ENCODE results near the gene COX4I1.

The COX4I1 gene

DNA sequence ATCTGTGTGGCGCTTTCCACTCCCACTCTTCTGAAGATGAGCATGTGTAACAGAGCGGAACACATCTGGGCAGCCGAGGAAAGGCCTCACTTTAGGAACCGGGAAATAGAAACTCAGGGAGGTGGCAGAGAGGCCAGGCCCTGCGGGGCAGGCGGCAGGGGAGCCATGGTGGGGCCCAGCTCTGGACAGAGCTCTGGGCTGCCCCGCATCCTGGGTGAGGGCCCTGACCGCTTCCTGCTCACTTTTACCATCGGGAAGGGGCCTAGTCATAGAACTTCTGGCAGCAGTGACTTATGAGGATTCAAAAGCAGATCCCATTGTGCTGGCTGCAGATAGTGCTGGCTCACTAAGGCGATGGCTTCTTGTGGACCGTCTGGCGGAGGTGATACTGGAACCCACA is 22.6 kb downstream of the COX4I1 start:
- no peak overlapping the region for H3K4me3 ChIP-seq (replicated peaks in 1 of 2; ENCODE audit: low read depth in 2 of 2, low read length in 2 of 2)
- TF ChIP-seq, protein P1, sequence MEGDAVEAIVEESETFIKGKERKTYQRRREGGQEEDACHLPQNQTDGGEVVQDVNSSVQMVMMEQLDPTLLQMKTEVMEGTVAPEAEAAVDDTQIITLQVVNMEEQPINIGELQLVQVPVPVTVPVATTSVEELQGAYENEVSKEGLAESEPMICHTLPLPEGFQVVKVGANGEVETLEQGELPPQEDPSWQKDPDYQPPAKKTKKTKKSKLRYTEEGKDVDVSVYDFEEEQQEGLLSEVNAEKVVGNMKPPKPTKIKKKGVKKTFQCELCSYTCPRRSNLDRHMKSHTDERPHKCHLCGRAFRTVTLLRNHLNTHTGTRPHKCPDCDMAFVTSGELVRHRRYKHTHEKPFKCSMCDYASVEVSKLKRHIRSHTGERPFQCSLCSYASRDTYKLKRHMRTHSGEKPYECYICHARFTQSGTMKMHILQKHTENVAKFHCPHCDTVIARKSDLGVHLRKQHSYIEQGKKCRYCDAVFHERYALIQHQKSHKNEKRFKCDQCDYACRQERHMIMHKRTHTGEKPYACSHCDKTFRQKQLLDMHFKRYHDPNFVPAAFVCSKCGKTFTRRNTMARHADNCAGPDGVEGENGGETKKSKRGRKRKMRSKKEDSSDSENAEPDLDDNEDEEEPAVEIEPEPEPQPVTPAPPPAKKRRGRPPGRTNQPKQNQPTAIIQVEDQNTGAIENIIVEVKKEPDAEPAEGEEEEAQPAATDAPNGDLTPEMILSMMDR (IDR thresholded peaks at IDR 0.05; ENCODE audit: low read depth, low read length): no peak
- DNase-seq (ENCODE audit: low read depth in 2 of 2): no peak

DNA sequence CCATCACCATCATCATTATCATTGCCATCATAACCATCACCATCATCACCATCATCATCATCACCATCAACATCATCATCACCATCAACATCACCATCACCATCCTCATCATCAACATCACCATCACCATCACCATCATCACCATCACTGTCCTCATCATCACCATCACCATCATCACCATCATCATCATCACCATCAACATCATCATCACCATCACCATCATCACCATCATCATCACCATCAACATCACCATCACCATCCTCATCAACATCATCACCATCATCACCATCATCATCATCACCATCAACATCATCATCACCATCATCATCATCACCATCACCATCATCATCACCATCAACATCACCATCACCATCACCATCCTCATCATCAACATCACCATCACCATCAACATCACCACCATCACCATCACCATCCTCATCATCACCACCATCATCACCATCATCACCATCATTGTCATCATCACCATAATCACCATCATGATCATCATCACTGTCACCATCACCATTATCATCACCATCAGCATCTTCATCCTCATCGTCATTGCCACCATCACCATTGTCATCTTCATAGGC is 23.9 kb downstream of the COX4I1 start:
- TF ChIP-seq, protein P1 (IDR thresholded peaks at IDR 0.05; ENCODE audit: low read depth, low read length): no peak
- no peak overlapping the region for H3K4me3 ChIP-seq (replicated peaks in 1 of 2; ENCODE audit: low read depth in 2 of 2, low read length in 2 of 2)
- DNase-seq (ENCODE audit: low read depth in 2 of 2): no peak

DNA sequence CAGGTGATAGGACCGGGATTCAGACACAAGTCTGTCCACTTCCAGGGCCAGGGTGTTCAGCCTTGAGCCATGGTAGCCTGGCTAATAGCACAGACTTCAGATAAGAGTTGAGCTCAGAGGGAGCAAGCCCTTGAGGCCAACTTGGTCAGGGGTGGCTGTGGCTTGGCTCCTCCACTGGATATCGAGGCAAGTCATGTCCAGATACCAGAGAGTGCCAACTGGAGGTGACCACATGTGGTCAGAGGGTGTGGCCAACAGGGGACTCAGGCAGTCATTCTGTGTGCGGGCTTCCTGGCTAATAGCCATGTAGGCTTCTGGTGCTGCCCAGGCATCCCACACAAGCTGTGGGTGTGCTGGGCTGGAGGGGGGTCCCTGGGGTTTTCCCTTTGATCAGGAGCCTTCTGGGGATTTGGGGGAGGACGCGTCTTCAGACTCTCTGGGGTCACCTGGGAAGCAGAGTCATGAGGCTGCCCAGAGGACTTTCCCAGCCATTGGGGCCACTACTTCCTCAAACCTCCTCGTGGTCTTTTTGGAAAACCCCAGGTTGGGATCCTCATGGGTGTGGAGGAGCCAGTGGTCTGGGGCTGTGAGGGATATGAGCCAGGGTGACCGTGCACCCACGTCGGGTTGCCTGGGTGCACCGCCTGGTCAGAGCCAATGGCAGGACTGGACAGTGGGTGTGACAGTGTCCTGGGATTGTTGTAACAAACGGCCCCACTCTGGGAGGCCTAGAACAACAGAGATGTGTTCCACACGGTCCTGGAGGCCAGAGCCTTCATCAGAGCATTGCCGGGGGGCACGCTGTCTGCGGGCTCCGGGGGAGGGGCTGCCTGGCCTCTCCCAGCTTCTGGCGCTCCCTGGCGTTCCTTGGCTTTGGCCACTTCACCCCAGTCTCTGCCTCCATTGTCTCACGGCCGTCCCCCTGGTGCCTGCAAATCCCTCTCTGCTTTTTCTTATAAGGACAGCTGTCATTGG is 25.0 kb downstream of the COX4I1 start:
- TF ChIP-seq, protein P1 (IDR thresholded peaks at IDR 0.05; ENCODE audit: low read depth, low read length): no peak
- H3K4me3 ChIP-seq (replicated peaks in 1 of 2; ENCODE audit: low read depth in 2 of 2, low read length in 2 of 2): no peak overlapping the region
- DNase-seq (ENCODE audit: low read depth in 2 of 2): no peak

DNA sequence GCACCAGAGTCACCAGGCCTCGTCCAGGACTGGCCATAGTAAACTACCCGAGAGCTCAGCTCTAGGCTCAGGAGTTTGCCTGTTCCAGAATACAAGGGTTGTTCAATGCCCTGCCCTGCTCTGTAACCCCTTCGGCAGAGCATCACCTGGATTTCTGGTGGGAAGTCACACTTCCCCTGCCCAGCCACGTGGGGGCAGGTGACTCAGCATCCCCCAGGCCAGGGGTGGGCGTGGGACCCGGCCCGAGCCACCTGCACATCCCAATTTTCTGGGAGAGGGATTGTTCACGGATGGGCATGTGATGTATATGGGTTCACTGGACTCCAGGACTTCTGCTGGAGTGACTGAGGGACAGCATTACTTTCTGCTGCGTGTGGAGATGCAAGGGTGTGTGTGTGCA is 25.8 kb downstream of the COX4I1 start:
- TF ChIP-seq, protein P1 (IDR thresholded peaks at IDR 0.05; ENCODE audit: low read depth, low read length): no peak
- no peak for DNase-seq (ENCODE audit: low read depth in 2 of 2)

DNA sequence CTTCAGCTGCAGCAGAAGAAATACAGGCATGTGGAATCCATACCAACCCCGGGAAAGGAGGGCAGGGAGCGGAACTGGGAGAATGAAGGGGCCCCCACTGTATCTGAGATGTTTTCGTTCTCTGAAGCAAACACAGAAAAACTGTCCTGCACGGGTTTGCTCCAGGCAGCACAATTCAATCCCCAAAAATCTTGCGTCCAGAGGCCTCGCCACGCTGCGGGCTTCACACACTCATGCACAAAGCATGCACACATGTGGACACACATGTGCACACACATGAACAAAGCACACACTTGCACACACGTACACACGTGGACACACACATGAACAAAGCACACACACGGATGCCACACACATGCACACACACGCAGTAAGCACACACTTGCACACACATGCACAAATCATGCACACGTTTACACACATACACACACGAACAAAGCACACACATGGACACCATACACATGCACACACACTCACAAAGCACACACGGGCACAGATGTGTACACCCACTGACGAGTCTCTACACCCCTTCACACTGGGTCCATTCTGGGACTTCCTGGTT is 27.3 kb downstream of the COX4I1 start:
- TF ChIP-seq, protein P1 (IDR thresholded peaks at IDR 0.05; ENCODE audit: low read depth, low read length): no peak
- no peak for DNase-seq (ENCODE audit: low read depth in 2 of 2)
- H3K4me3 ChIP-seq (replicated peaks in 1 of 2; ENCODE audit: low read depth in 2 of 2, low read length in 2 of 2): no peak overlapping the region

More for the DNA sequence above, 25.8 kb downstream of the COX4I1 start:
- no peak overlapping the region for H3K4me3 ChIP-seq (replicated peaks in 1 of 2; ENCODE audit: low read depth in 2 of 2, low read length in 2 of 2)

DNA sequence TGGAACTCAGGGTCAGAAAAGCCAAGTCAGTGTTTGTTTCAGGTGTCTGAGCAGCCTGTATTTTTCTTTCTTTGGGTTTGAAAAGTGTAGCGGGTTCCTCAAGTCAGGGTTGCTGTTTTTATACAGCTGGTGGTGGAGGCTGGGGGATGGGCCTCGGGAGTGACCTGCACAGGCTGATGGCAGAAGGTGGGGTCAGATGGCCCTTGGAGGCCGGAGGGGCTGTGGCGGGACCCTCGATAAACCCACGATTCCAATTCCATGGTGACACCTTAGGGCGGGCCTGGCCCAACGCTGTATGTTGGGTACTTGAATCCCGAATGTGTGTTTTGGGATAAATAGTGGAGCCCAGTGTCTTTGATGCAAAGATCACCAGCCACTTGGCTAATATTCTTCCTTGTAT is 28.7 kb downstream of the COX4I1 start:
- TF ChIP-seq, protein P1 (IDR thresholded peaks at IDR 0.05; ENCODE audit: low read depth, low read length): no peak
- no peak for DNase-seq (ENCODE audit: low read depth in 2 of 2)
- no peak overlapping the region for H3K4me3 ChIP-seq (replicated peaks in 1 of 2; ENCODE audit: low read depth in 2 of 2, low read length in 2 of 2)

Measured in cardiac fibroblast (primary cell).